Upper lobe of right lung (tissue), 1 donor: ENCODE results near the gene DPYD. TPM values are rescaled to one million over a fixed set of nuclear protein-coding genes. Genes with fewer than 3 reads are reported as not detected.

Source experiments
- ATAC-seq: fragments of 200-7000 bp; cut with Tn5 transposase; one replicate; pipeline ENCODE4 v1.9.1; 2020; ENCODE audit warnings: mild to moderate bottlenecking, moderate library complexity
- DNase-seq: peaks from one replicate; pipeline ENCODE4 v3.0.0-alpha.2; 2020
- H3K27ac ChIP-seq: fragments of 200-600 bp; one replicate; pipeline ENCODE4 v1.8.0; 2022
- H3K27me3 ChIP-seq: fragments of 200-600 bp; one replicate; pipeline ENCODE4 v1.8.0; 2022; ENCODE audit warnings: mild to moderate bottlenecking
- H3K36me3 ChIP-seq: fragments of 200-600 bp; one replicate; pipeline ENCODE4 v1.8.0; 2022
- H3K4me1 ChIP-seq: fragments of 200-600 bp; one replicate; pipeline ENCODE4 v1.8.0; 2022
- H3K4me3 ChIP-seq: fragments of 200-600 bp; one replicate; pipeline ENCODE4 v1.8.0; 2022; ENCODE audit warnings: mild to moderate bottlenecking
- H3K9me3 ChIP-seq: fragments of 200-600 bp; one replicate; pipeline ENCODE4 v1.8.0; 2022
- CTCF ChIP-seq: fragments of 200-600 bp; IDR thresholded peaks from one replicate; pipeline ENCODE4 v1.8.0; 2022; ENCODE audit warnings: antibody characterized with exemption
- intact Hi-C: fragments of 100-400 bp; cut with DNase I; formaldehyde crosslinking; loops from one replicate; pipeline ENCODE4 v1.11.0; 2022
- total RNA-seq: library from RNA; stranded (reverse); fragmentation: NEBNext Ultra II Directional; extraction: Animal tissue kit (Norgen Biotek cat#: 25700); gene quantifications from one replicate; pipeline ENCODE4 v1.2.1, GENCODE V29; 2021
- donor health status: DM: no; HTN: yes; CAD: no; lungs with severe emphysema.

The DPYD gene
- total RNA-seq, 1 donor from 2014 or later: 82.7 TPM

- no peaks in the 10 kb centered on the region for H3K9me3 ChIP-seq
- DNase-seq: no peak
- intact Hi-C loops: no loop called here
- H3K4me3 ChIP-seq: no peak overlapping the region
- H3K27me3 ChIP-seq: no peaks in the 10 kb centered on the region
- ATAC-seq: no peak
- H3K36me3 ChIP-seq: no peaks in the 10 kb centered on the region
- no peak overlapping the region for H3K27ac ChIP-seq
- H3K4me1 ChIP-seq: no peaks in the 10 kb centered on the region
- no peak for TF ChIP-seq CTCF
These were observed 175.9 kb downstream of the DPYD start for GRCh38 chr1:97744977-97745376.

- DNase-seq (no peak), ATAC-seq (no peak)
- no peaks in the 10 kb centered on the region for H3K4me1 ChIP-seq
- H3K9me3 ChIP-seq: no peaks in the 10 kb centered on the region
- no peaks in the 10 kb centered on the region for H3K27me3 ChIP-seq
- intact Hi-C loops: no loop called here
- no peak for TF ChIP-seq CTCF
- H3K27ac ChIP-seq: no peak overlapping the region
- H3K36me3 ChIP-seq: no peaks in the 10 kb centered on the region
- no peak overlapping the region for H3K4me3 ChIP-seq
These were observed 177.7 kb downstream of the DPYD start for GRCh38 chr1:97743129-97743528.

DNA sequence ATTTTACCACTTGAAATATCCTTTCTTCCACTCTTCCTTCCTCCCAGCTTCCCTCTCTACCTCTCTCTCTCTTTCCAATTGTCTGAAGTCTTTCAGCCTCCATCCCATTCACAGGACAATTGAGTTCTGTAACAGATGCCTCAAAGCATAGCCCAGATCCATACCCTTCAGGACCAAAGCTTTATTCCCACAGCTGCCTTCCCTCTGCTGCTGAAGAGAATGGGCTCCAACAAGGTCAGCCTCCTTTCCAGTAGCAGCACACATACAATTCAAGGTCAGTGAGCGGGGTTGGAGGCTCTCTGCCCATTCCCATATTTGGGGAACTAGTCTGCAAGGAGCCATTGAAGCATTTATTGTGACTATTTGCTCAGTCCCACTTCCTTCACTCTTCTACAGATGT, 179.9 kb downstream of the DPYD start:
- H3K27me3 ChIP-seq: no peaks in the 10 kb centered on the region
- H3K36me3 ChIP-seq: no peaks in the 10 kb centered on the region
- H3K4me3 ChIP-seq: no peak overlapping the region
- intact Hi-C loops: no loop called here
- H3K4me1 ChIP-seq: no peaks in the 10 kb centered on the region
- no peak for DNase-seq
- no peak overlapping the region for H3K27ac ChIP-seq
- no peaks in the 10 kb centered on the region for H3K9me3 ChIP-seq
- ATAC-seq: no peak
- no peak for TF ChIP-seq CTCF

DNA sequence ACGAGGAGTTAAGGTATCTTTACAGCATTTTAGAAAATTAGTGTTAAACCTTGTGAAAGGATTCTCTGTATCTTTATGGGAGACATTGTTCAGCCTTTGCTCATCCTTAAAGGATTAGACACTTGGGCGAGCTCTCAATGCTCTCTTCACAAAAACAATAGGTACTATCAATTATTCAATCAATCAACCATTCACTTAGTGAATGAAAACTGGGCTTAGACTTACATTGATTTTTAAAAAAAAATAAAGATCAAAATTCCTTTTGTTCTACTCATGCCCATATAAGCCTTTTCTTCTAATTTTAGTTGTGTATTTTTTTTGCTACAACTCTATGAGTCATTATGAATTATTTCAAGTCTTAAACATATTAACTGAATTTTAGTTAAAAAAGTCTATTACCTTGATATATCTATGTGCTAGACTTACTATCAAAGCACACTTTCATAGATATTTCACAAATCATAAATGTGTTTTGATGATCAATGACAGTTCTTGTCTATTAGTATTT, 181.2 kb downstream of the DPYD start:
- TF ChIP-seq CTCF: no peak
- Histone ChIP-seq H3K4me3 (no peak overlapping the region), H3K9me3 (no peaks in the 10 kb centered on the region), H3K36me3 (no peaks in the 10 kb centered on the region), H3K27ac (no peak overlapping the region), H3K27me3 (no peaks in the 10 kb centered on the region), H3K4me1 (no peaks in the 10 kb centered on the region)
- intact Hi-C loops: no loop called here
- no peak for ATAC-seq
- DNase-seq: no peak

- TF ChIP-seq CTCF: no peak
- intact Hi-C loops: no loop called here
- no peak overlapping the region for H3K4me3 ChIP-seq
- H3K36me3 ChIP-seq: no peaks in the 10 kb centered on the region
- no peaks in the 10 kb centered on the region for H3K4me1 ChIP-seq
- H3K9me3 ChIP-seq: no peaks in the 10 kb centered on the region
- no peak overlapping the region for H3K27ac ChIP-seq
- DNase-seq (no peak), ATAC-seq (no peak)
- no peaks in the 10 kb centered on the region for H3K27me3 ChIP-seq
These were observed 182.6 kb downstream of the DPYD start for GRCh38 chr1:97738270-97738669.

GRCh38 chr1:97730271-97730670, 190.6 kb downstream of the DPYD start:
- Histone ChIP-seq H3K36me3 (no peaks in the 10 kb centered on the region), H3K4me3 (no peak overlapping the region), H3K4me1 (no peaks in the 10 kb centered on the region), H3K27me3 (no peaks in the 10 kb centered on the region), H3K27ac (no peak overlapping the region), H3K9me3 (no peaks in the 10 kb centered on the region)
- intact Hi-C loops: no loop called here
- DNase-seq (no peak), ATAC-seq (no peak)
- TF ChIP-seq CTCF: no peak
